HUES6 (cell line): ENCODE data around the gene CLCNKA.
"Not testable (repeated sequence)": the region's sequence is repeated elsewhere in the genome, so short reads cannot be mapped to it uniquely, and the experiment has no call there.

Experiments
- H3K27ac ChIP-seq: 2 replicates; pipeline ENCODE4 v1.7.0; 2013; ENCODE audit warnings: low read depth, mild to moderate bottlenecking, low read length, inconsistent platforms
- H3K27me3 ChIP-seq: 2 replicates; pipeline ENCODE4 v1.6.1; 2013; ENCODE audit warnings: low read length; ENCODE audit not compliant: control insufficient read depth, insufficient read depth
- H3K36me3 ChIP-seq: 2 replicates; pipeline ENCODE4 v1.6.1; 2013; ENCODE audit warnings: low read length; ENCODE audit not compliant: control insufficient read depth, insufficient read depth
- H3K4me1 ChIP-seq: 2 replicates; pipeline ENCODE4 v1.6.1; 2013; ENCODE audit warnings: low read length; ENCODE audit not compliant: control insufficient read depth, insufficient read depth
- H3K4me3 ChIP-seq: 2 replicates; pipeline ENCODE4 v1.5.1; 2013; ENCODE audit warnings: low read depth, low read length
- H3K9ac ChIP-seq: one replicate; pipeline ENCODE4 v1.6.1; 2013; ENCODE audit warnings: mild to moderate bottlenecking, low read length
- H3K9me3 ChIP-seq: 2 replicates; pipeline ENCODE4 v1.6.1; 2013; ENCODE audit warnings: low read depth, low read length; ENCODE audit not compliant: control insufficient read depth, insufficient read depth

The CLCNKA gene

GRCh38 chr1:16021681-16022080 lies at the start of gene CLCNKA:
TSS of gene CLCNKA (plus strand) at chr1:16022036. CDS start at chr1:16022620, 584 bp downstream.
- Histone ChIP-seq H3K27me3 (peaks cover 30% of the 10 kb centered on the region), H3K4me3 (no peak within 1 kb of the TSS)

GRCh38 chr1:15972409-15972808 lies 49.4 kb upstream of the CLCNKA start:
- Histone ChIP-seq H3K36me3 (peaks cover 32% of the 10 kb centered on the region), H3K4me3 (no peak overlapping the region), H3K27me3 (no peaks in the 10 kb centered on the region), H3K4me1 (0 out of 2 replicates have a peak, but pooled peaks cover 5% of the 10 kb centered on the region), H3K27ac (no peak overlapping the region), H3K9me3 (peaks cover 15% of the 10 kb centered on the region), H3K9ac (no peak overlapping the region)

More at GRCh38 chr1:16021681-16022080, at the start of gene CLCNKA:
- Histone ChIP-seq H3K9ac (no peak within 1 kb of the TSS), H3K4me1 (peaks cover 33% of the 10 kb centered on the region), H3K36me3 (no peaks in the 10 kb centered on the region), H3K27ac (no peak within 1 kb of the TSS), H3K9me3 (no peaks in the 10 kb centered on the region)

DNA sequence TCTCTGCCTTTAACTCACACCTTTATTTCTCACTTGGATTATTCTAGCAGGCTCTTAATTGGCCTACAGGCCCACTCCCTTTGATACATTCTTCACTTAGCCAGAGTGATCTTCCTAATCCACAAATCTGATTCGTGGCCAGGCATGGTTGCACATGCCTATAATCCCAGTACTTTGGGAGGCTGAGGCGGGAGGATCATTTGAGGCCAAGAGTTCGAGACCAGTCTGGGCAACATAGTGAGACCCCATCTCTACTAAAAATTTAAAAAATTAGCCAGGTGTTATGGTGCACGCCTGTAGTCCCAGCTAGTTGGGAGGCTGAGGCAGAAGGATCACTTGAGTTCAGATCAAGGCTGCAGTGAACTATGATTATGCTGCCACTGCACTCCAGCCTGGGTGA lies 48.1 kb upstream of the CLCNKA start:
- no peak overlapping the region for H3K4me3 ChIP-seq
- peaks cover 24% of the 10 kb centered on the region for H3K36me3 ChIP-seq
- H3K9ac ChIP-seq = no peak overlapping the region
- H3K9me3 ChIP-seq = peaks cover 9% of the 10 kb centered on the region
- H3K27me3 ChIP-seq = no peaks in the 10 kb centered on the region
- no peak overlapping the region for H3K27ac ChIP-seq
- H3K4me1 ChIP-seq = 0 out of 2 replicates have a peak, but pooled peaks cover 5% of the 10 kb centered on the region

- Histone ChIP-seq H3K4me1 (0 out of 2 replicates have a peak, but pooled peaks cover 5% of the 10 kb centered on the region), H3K9ac (peak overlapping the region; percentile 67), H3K4me3 (peak overlapping the region; percentile 94), H3K27ac (no peak overlapping the region), H3K27me3 (no peaks in the 10 kb centered on the region), H3K9me3 (peaks cover under 1% of the 10 kb centered on the region; the same call in 1 of the 2 replicates), H3K36me3 (peaks cover 16% of the 10 kb centered on the region)
Measured at GRCh38 chr1:15974855-15975254, 47.0 kb upstream of the CLCNKA start.

- Histone ChIP-seq H3K36me3 (peaks cover 12% of the 10 kb centered on the region), H3K27ac (no peak overlapping the region), H3K4me3 (peak overlapping the region; percentile 94), H3K9me3 (no peaks in the 10 kb centered on the region; the same call in 1 of the 2 replicates), H3K9ac (peak overlapping the region; percentile 67), H3K27me3 (no peaks in the 10 kb centered on the region), H3K4me1 (0 out of 2 replicates have a peak, but pooled peaks cover 5% of the 10 kb centered on the region)
Measured at GRCh38 chr1:15975358-15975804, 46.5 kb upstream of the CLCNKA start.

GRCh38 chr1:15975805-15976680 lies 45.8 kb upstream of the CLCNKA start, which contains the start of gene ZBTB17:
TSS of gene ZBTB17 (minus strand) at chr1:15976101. CDS start at chr1:15948495, 27,606 bp downstream.
- 0 out of 2 replicates have a peak, but pooled peaks cover 5% of the 10 kb centered on the region for H3K4me1 ChIP-seq
- peak within 1 kb of the TSS; percentile 56; the same call in 1 of the 2 replicates for H3K27ac ChIP-seq

GRCh38 chr1:15977947-15978346 lies 43.9 kb upstream of the CLCNKA start:
- H3K9me3 ChIP-seq = peaks cover 10% of the 10 kb centered on the region
- not testable (repeated sequence) for H3K27me3 ChIP-seq, H3K36me3 ChIP-seq, H3K4me3 ChIP-seq, H3K9ac ChIP-seq, H3K4me1 ChIP-seq, H3K27ac ChIP-seq

More at GRCh38 chr1:15975805-15976680, 45.8 kb upstream of the CLCNKA start, which contains the start of gene ZBTB17:
- H3K4me3 ChIP-seq = peak within 1 kb of the TSS; percentile 94
- peak within 1 kb of the TSS; percentile 67 for H3K9ac ChIP-seq
- peaks cover 12% of the 10 kb centered on the region for H3K36me3 ChIP-seq
- no peaks in the 10 kb centered on the region for H3K27me3 ChIP-seq
- no peaks in the 10 kb centered on the region; the same call in 1 of the 2 replicates for H3K9me3 ChIP-seq

- H3K9ac ChIP-seq = no peak overlapping the region
- no peak overlapping the region for H3K27ac ChIP-seq
- H3K9me3 ChIP-seq = peaks cover 13% of the 10 kb centered on the region
Measured at GRCh38 chr1:15981679-15982078, 40.2 kb upstream of the CLCNKA start.

GRCh38 chr1:15983275-15983674 lies 38.6 kb upstream of the CLCNKA start:
- Histone ChIP-seq H3K4me3 (no peak overlapping the region), H3K27ac (no peak overlapping the region), H3K9ac (no peak overlapping the region), H3K9me3 (peaks cover 13% of the 10 kb centered on the region), H3K36me3 (no peaks in the 10 kb centered on the region), H3K27me3 (no peaks in the 10 kb centered on the region), H3K4me1 (no peaks in the 10 kb centered on the region)

More at GRCh38 chr1:15981679-15982078, 40.2 kb upstream of the CLCNKA start:
- H3K36me3 ChIP-seq = no peaks in the 10 kb centered on the region
- no peaks in the 10 kb centered on the region for H3K4me1 ChIP-seq
- H3K4me3 ChIP-seq = no peak overlapping the region
- no peaks in the 10 kb centered on the region for H3K27me3 ChIP-seq

DNA sequence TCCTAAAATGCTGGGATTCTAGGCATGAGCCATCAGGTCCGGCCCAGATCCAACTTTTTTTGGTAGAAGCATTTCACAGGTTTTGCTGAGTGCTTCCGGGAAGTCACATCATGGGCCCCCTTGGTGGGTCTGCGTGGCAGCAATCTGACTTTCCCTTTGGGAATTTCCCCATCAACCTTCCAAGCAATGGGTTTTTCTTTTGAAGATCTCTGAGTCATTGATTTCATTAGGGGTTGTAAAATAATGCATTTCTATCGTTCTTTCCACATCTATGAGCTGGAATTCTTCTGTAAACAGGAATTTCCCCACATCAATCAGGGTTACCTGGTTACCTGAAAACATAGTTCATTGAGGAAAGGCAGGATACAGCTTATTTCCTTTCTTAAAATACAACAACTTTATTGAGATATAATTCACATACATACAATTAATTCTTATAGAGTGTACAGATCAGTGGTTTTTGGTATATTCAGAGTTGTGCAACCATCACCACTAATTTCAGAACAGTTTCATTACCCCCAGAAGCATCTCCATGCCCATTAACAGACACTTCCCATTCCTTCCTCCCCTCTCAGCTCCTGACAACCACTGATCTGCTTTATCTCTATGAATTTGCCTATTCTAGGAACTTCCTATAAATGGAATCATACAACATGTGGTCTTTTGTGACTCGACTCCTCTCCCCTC lies 36.1 kb upstream of the CLCNKA start:
- H3K4me3 ChIP-seq = no peak overlapping the region
- H3K27me3 ChIP-seq = no peaks in the 10 kb centered on the region
- H3K4me1 ChIP-seq = no peaks in the 10 kb centered on the region
- no peaks in the 10 kb centered on the region for H3K36me3 ChIP-seq
- H3K9me3 ChIP-seq = peaks cover 13% of the 10 kb centered on the region
- H3K27ac ChIP-seq = no peak overlapping the region
- H3K9ac ChIP-seq = no peak overlapping the region
